Endothelial cell of umbilical vein (primary cell): Measurements from ENCODE around the gene CRYBA4.

Experiments
- CTCF ChIP-seq, 2 donors: IDR thresholded peaks; 1 replicate in 1 of 2; 2 replicates in 1 of 2; pipeline ENCODE4 v1.5.1; 2011; ENCODE audit warnings: low read length in 2 of 2, mild to moderate bottlenecking in 2 of 2, moderate library complexity in 2 of 2, control low read depth in 1 of 2, inconsistent platforms in 1 of 2, low read depth in 1 of 2; ENCODE audit not compliant: insufficient read depth in 1 of 2; ENCODE audit errors: extremely low read depth in 1 of 2
- EZH2 ChIP-seq: IDR thresholded peaks from 2 replicates; pipeline ENCODE4 v1.6.1; 2012; ENCODE audit warnings: borderline replicate concordance, low read depth, mild to moderate bottlenecking, moderate library complexity, low read length, inconsistent platforms; ENCODE audit not compliant: severe bottlenecking
- FOS ChIP-seq: IDR thresholded peaks from 2 replicates; pipeline ENCODE4 v1.6.1; 2011; ENCODE audit warnings: mild to moderate bottlenecking, low read length, moderate library complexity, borderline replicate concordance; ENCODE audit not compliant: insufficient read depth
- JUN ChIP-seq: IDR thresholded peaks from 2 replicates; pipeline ENCODE4 v1.6.1; 2011; ENCODE audit warnings: borderline replicate concordance, low read depth; ENCODE audit not compliant: insufficient read length, insufficient read depth
- MAX ChIP-seq: IDR thresholded peaks from 2 replicates; pipeline ENCODE4 v1.6.1; 2011; ENCODE audit not compliant: insufficient read depth, insufficient read length
- MYC ChIP-seq: IDR thresholded peaks from one replicate; pipeline ENCODE4 v1.6.1; 2011; ENCODE audit warnings: mild to moderate bottlenecking, low read depth, low read length
- POLR2A ChIP-seq: IDR thresholded peaks from 2 replicates; pipeline ENCODE4 v1.6.1; 2012; ENCODE audit warnings: low read depth, mild to moderate bottlenecking, control low read depth, low read length
- POLR2AphosphoS5 ChIP-seq: IDR thresholded peaks from 2 replicates; pipeline ENCODE4 v1.6.1; 2012; ENCODE audit warnings: low read depth, mild to moderate bottlenecking, control low read depth, low read length, moderate library complexity; ENCODE audit not compliant: insufficient read depth

GRCh38 chr22:26629988-26630761 is 8.4 kb downstream of the CRYBA4 start:
- no peak for TF ChIP-seq CTCF (IDR thresholded peaks at IDR 0.05; ENCODE audit: extremely low read depth in 1 of 2, insufficient read depth in 1 of 2, low read depth in 1 of 2, low read length in 2 of 2)
- no peak for TF ChIP-seq POLR2AphosphoS5
- no peak for TF ChIP-seq MAX
- TF ChIP-seq POLR2A = no peak
- TF ChIP-seq EZH2 = no peak
- TF ChIP-seq JUN = no peak
- TF ChIP-seq MYC = no peak
- TF ChIP-seq FOS = no peak
